ENCODE results near the gene BAIAP2L1.

Gene BAIAP2L1

GRCh38 chr7:98400542-98401340 lies at the start of gene BAIAP2L1 (continued):
- TF ChIP-seq ZNF658 (tag by site-specific recombination; IDR thresholded peaks at IDR 0.05) (no peak), ZNF639 (tag by site-specific recombination; IDR thresholded peaks at IDR 0.05) (0 out of 2 replicates have a peak, but pooled peaks have one; percentile 27), ZNF501 (tag by site-specific recombination; IDR thresholded peaks at IDR 0.05) (peak; percentile 34; the same call in 1 of the 2 replicates), ZBTB8A (tag by site-specific recombination; IDR thresholded peaks at IDR 0.05) (no peak), TCF7L2 (IDR thresholded peaks at IDR 0.05; ENCODE audit: borderline replicate concordance, low read depth, low read length) (no peak), ZNF488 (tag by site-specific recombination; IDR thresholded peaks at IDR 0.05) (no peak), ZNF76 (tag by site-specific recombination; IDR thresholded peaks at IDR 0.05; ENCODE audit: borderline replicate concordance, low read depth) (0 out of 2 replicates have a peak, but pooled peaks have one; percentile 37), ZNF398 (tag by site-specific recombination; IDR thresholded peaks at IDR 0.05) (peak; percentile 94), ZNF23 (tag by site-specific recombination; IDR thresholded peaks at IDR 0.05; ENCODE audit: borderline replicate concordance) (no peak), WT1 (tag by site-specific recombination; IDR thresholded peaks at IDR 0.05) (peak; percentile 91), ZNF362 (tag by site-specific recombination; IDR thresholded peaks at IDR 0.05) (no peak), ZNF24 (tag by site-specific recombination; IDR thresholded peaks at IDR 0.05) (peak; percentile 48; the same call in 1 of the 2 replicates), ZNF221 (tag by site-specific recombination; IDR thresholded peaks at IDR 0.05; ENCODE audit: borderline replicate concordance) (no peak), AEBP2 (tag by site-specific recombination; IDR thresholded peaks at IDR 0.05; ENCODE audit: borderline replicate concordance) (no peak)

GRCh38 chr7:98448766-98449165 lies 47.9 kb upstream of the BAIAP2L1 start:
- H3K36me3 ChIP-seq (ENCODE audit: control insufficient read depth in 2 of 2, insufficient read depth in 1 of 2, low read length in 2 of 2): no peaks in the 10 kb centered on the region
- no peak overlapping the region for H3K27ac ChIP-seq (ENCODE audit: extremely low read depth, low read depth, low read length)
- ChIA-PET CTCF (interaction anchor here (0.6 to 0.8 kb wide), 2 partner anchors 11 to 28 kb away, joined by 3 read pairs; no protein-coding TSS in a partner anchor), POLR2A (no interaction called here)
- H3K4me1 ChIP-seq (ENCODE audit: control insufficient read depth, insufficient read depth, low read length): no peaks in the 10 kb centered on the region
- H3K9me3 ChIP-seq (ENCODE audit: control insufficient read depth, insufficient read depth, low read depth, low read length): no peaks in the 10 kb centered on the region
- H3K4me3 ChIP-seq (ENCODE audit: low read depth, low read length): no peak overlapping the region
- no peak for TF ChIP-seq ZNF366 (tag by site-specific recombination; conservative IDR thresholded peaks at IDR 0.05)
- TF ChIP-seq ZNF248 (tag by site-specific recombination; IDR thresholded peaks at IDR 0.05): no peak
- TF ChIP-seq ZBTB11 (tag by site-specific recombination; conservative IDR thresholded peaks at IDR 0.05; ENCODE audit: low read depth): no peak
- TF ChIP-seq ZNF610 (tag by site-specific recombination; IDR thresholded peaks at IDR 0.05; ENCODE audit: borderline replicate concordance): no peak
- no peak for TF ChIP-seq ZNF354C (tag by site-specific recombination; IDR thresholded peaks at IDR 0.05; ENCODE audit: borderline replicate concordance, low read depth)
- no peak for TF ChIP-seq ZIC2 (tag by site-specific recombination; IDR thresholded peaks at IDR 0.05)
- no peak for TF ChIP-seq ZNF48 (tag by site-specific recombination; IDR thresholded peaks at IDR 0.05)
- TF ChIP-seq KLF9 (tag by site-specific recombination; IDR thresholded peaks at IDR 0.05; ENCODE audit: low read depth): no peak
- TF ChIP-seq ZNF280C (tag by site-specific recombination; IDR thresholded peaks at IDR 0.05): no peak
